Natural killer cell treated with Interleukin-12 subunit alpha and Interleukin-12 subunit beta and Interleukin-15 and Interleukin-18, amount 100 ng/mL, for 72 hours (primary cell): ENCODE measurements around the gene TOP2A. TPM values are rescaled to one million over a fixed set of nuclear protein-coding genes. Genes with fewer than 3 reads are reported as not detected.
"Not testable (repeated sequence)": the region's sequence is repeated elsewhere in the genome, so short reads cannot be mapped to it uniquely, and the experiment has no call there.

Source experiments
- ATAC-seq, 2 donors: fragments of 150-1000 bp; cut with Tn5 transposase in 1 of 2; sonication (Bioruptor Pico), chemical (Tn5 transposase) in 1 of 2; 2 replicates each; pipeline ENCODE4 v1.10.0; 2021
- DNase-seq: peaks from one replicate; pipeline ENCODE4 v3.0.0; 2022; ENCODE audit warnings: low spot score
- H3K27ac Mint-ChIP-seq, 2 donors: 1 replicate in 1 of 2; 2 replicates in 1 of 2; pipeline ENCODE4 v1.8.0; 2022; ENCODE audit warnings: mixed read lengths in 2 of 2, mild to moderate bottlenecking in 1 of 2, moderate library complexity in 1 of 2
- H3K27me3 Mint-ChIP-seq, 2 donors: 1 replicate in 1 of 2; 2 replicates in 1 of 2; pipeline ENCODE4 v1.8.0; 2022; ENCODE audit warnings: mixed read lengths in 2 of 2
- H3K36me3 Mint-ChIP-seq: one replicate; pipeline ENCODE4 v1.8.0; 2022; ENCODE audit warnings: mixed read lengths
- H3K4me1 Mint-ChIP-seq, 2 donors: 1 replicate in 1 of 2; 2 replicates in 1 of 2; pipeline ENCODE4 v1.8.0; 2022; ENCODE audit warnings: low read depth in 2 of 2, mixed read lengths in 2 of 2, mild to moderate bottlenecking in 1 of 2
- H3K4me3 Mint-ChIP-seq: one replicate; pipeline ENCODE4 v1.8.0; 2022; ENCODE audit warnings: mixed read lengths
- H3K9me3 Mint-ChIP-seq: 2 replicates; pipeline ENCODE4 v1.8.0; 2022; ENCODE audit warnings: mixed read lengths
- total RNA-seq, 2 donors: library from RNA; stranded (reverse); gene quantifications; one replicate each; pipeline ENCODE4 v1.2.3, GENCODE V29; 2022

Gene TOP2A
- total RNA-seq, 2 donors from 2014 or later = 96.7 to 116 TPM

GRCh38 chr17:40430272-40431230 lies 12.9 kb upstream of the TOP2A start:
- Mint-ChIP-seq H3K27ac (no peak overlapping the region), H3K9me3 (no peaks in the 10 kb centered on the region), H3K27me3 (peaks cover 8% of the 10 kb centered on the region in 2 donors), H3K36me3 (no peaks in the 10 kb centered on the region), H3K4me3 (no peak overlapping the region), H3K4me1 (peaks cover 12 to 26% of the 10 kb centered on the region in 2 donors)
- no peak for ATAC-seq
- DNase-seq = no peak

GRCh38 chr17:40427002-40427491 lies 9.4 kb upstream of the TOP2A start:
- H3K4me1 Mint-ChIP-seq = peaks cover 10 to 28% of the 10 kb centered on the region in 2 donors
- H3K27me3 Mint-ChIP-seq = peaks cover 5 to 8% of the 10 kb centered on the region in 2 donors
- no peak for DNase-seq
- H3K36me3 Mint-ChIP-seq = no peaks in the 10 kb centered on the region
- peak; percentile 67 to 80 for ATAC-seq
- no peak overlapping the region for H3K27ac Mint-ChIP-seq
- H3K4me3 Mint-ChIP-seq = no peak overlapping the region
- no peaks in the 10 kb centered on the region for H3K9me3 Mint-ChIP-seq

- DNase-seq (no peak), ATAC-seq (no peak)
- H3K27me3 Mint-ChIP-seq = peaks cover 5 to 8% of the 10 kb centered on the region in 2 donors
- no peak overlapping the region for H3K4me3 Mint-ChIP-seq
- H3K27ac Mint-ChIP-seq = no peak overlapping the region
- H3K4me1 Mint-ChIP-seq = peaks cover 10 to 28% of the 10 kb centered on the region in 2 donors
- no peaks in the 10 kb centered on the region for H3K36me3 Mint-ChIP-seq
- no peaks in the 10 kb centered on the region for H3K9me3 Mint-ChIP-seq
Observed at GRCh38 chr17:40425741-40426140, 8.0 kb upstream of the TOP2A start.

GRCh38 chr17:40422990-40423633 lies 5.4 kb upstream of the TOP2A start:
- H3K4me3 Mint-ChIP-seq = no peak overlapping the region
- H3K36me3 Mint-ChIP-seq = no peaks in the 10 kb centered on the region
- ATAC-seq (no peak), DNase-seq (no peak)
- H3K27me3 Mint-ChIP-seq = peaks cover 5% of the 10 kb centered on the region in 2 donors
- H3K4me1 Mint-ChIP-seq = peaks cover 10 to 28% of the 10 kb centered on the region in 2 donors
- no peak overlapping the region for H3K27ac Mint-ChIP-seq
- H3K9me3 Mint-ChIP-seq = no peaks in the 10 kb centered on the region

- Mint-ChIP-seq H3K4me3 (peak overlapping the region; percentile 21), H3K4me1 (peaks cover 0 to 9% of the 10 kb centered on the region in 2 donors), H3K9me3 (no peaks in the 10 kb centered on the region), H3K36me3 (no peaks in the 10 kb centered on the region), H3K27ac (no peak overlapping the region), H3K27me3 (no peaks in the 10 kb centered on the region)
- DNase-seq (no peak), ATAC-seq (no peak)
Observed at GRCh38 chr17:40419559-40420331, 2.0 kb upstream of the TOP2A start.

GRCh38 chr17:40418428-40418706 lies 671 bp upstream of the TOP2A start:
- ATAC-seq (no peak), DNase-seq (no peak)
- Mint-ChIP-seq H3K27me3 (no peaks in the 10 kb centered on the region), H3K4me3 (peak overlapping the region; percentile 93), H3K27ac (peak overlapping the region; percentile 62 to 81), H3K4me1 (peaks cover 0 to 9% of the 10 kb centered on the region in 2 donors), H3K9me3 (no peaks in the 10 kb centered on the region), H3K36me3 (no peaks in the 10 kb centered on the region)

- H3K4me1 Mint-ChIP-seq = peaks cover 0 to 9% of the 10 kb centered on the region in 2 donors
- H3K36me3 Mint-ChIP-seq = no peaks in the 10 kb centered on the region
- H3K9me3 Mint-ChIP-seq = no peaks in the 10 kb centered on the region
- peak overlapping the region; percentile 93 for H3K4me3 Mint-ChIP-seq
- no peaks in the 10 kb centered on the region for H3K27me3 Mint-ChIP-seq
- DNase-seq (no peak), ATAC-seq (no peak)
- H3K27ac Mint-ChIP-seq = peak overlapping the region; percentile 62 to 81
Observed at GRCh38 chr17:40417258-40417608, 463 bp downstream of the TOP2A start.

GRCh38 chr17:40416671-40417070 lies 1.0 kb downstream of the TOP2A start:
- Mint-ChIP-seq H3K36me3 (no peaks in the 10 kb centered on the region), H3K9me3 (no peaks in the 10 kb centered on the region), H3K27me3 (no peaks in the 10 kb centered on the region), H3K4me1 (peaks cover 0 to 9% of the 10 kb centered on the region in 2 donors), H3K27ac (peak overlapping the region in 1 of 2 donors; percentile 62), H3K4me3 (peak overlapping the region; percentile 93)
- ATAC-seq = no peak
- no peak for DNase-seq

GRCh38 chr17:40415390-40415789 lies 2.3 kb downstream of the TOP2A start:
- DNase-seq (no peak), ATAC-seq (no peak)
- H3K4me3 Mint-ChIP-seq = peak overlapping the region; percentile 18
- no peak overlapping the region for H3K27ac Mint-ChIP-seq
- no peaks in the 10 kb centered on the region for H3K9me3 Mint-ChIP-seq
- no peaks in the 10 kb centered on the region for H3K27me3 Mint-ChIP-seq
- peaks cover under 1% of the 10 kb centered on the region for H3K36me3 Mint-ChIP-seq
- H3K4me1 Mint-ChIP-seq = peaks cover 0 to 9% of the 10 kb centered on the region in 2 donors

- H3K9me3 Mint-ChIP-seq, H3K4me3 Mint-ChIP-seq, H3K27me3 Mint-ChIP-seq, H3K36me3 Mint-ChIP-seq, H3K4me1 Mint-ChIP-seq, DNase-seq, H3K27ac Mint-ChIP-seq, ATAC-seq: not testable (repeated sequence)
Observed at GRCh38 chr17:40414312-40414711, 3.4 kb downstream of the TOP2A start.

- H3K36me3 Mint-ChIP-seq = peaks cover 4% of the 10 kb centered on the region
- H3K9me3 Mint-ChIP-seq = no peaks in the 10 kb centered on the region
- no peak overlapping the region for H3K27ac Mint-ChIP-seq
- H3K4me1 Mint-ChIP-seq = peaks cover 0 to 7% of the 10 kb centered on the region in 2 donors
- ATAC-seq (no peak), DNase-seq (no peak)
- H3K4me3 Mint-ChIP-seq = no peak overlapping the region
- H3K27me3 Mint-ChIP-seq = no peaks in the 10 kb centered on the region
Observed at GRCh38 chr17:40412880-40413279, 4.8 kb downstream of the TOP2A start.

- DNase-seq = no peak
- H3K27ac Mint-ChIP-seq = no peak overlapping the region
- ATAC-seq = no peak
- H3K27me3 Mint-ChIP-seq = no peaks in the 10 kb centered on the region
- no peak overlapping the region for H3K4me3 Mint-ChIP-seq
- H3K4me1 Mint-ChIP-seq = peaks cover 0 to 3% of the 10 kb centered on the region in 2 donors
- peaks cover 4% of the 10 kb centered on the region for H3K36me3 Mint-ChIP-seq
- no peaks in the 10 kb centered on the region for H3K9me3 Mint-ChIP-seq
Observed at GRCh38 chr17:40411821-40412220, 5.9 kb downstream of the TOP2A start.

- Mint-ChIP-seq H3K27ac (no peak overlapping the region), H3K4me3 (no peak overlapping the region), H3K27me3 (no peaks in the 10 kb centered on the region), H3K4me1 (no peaks in the 10 kb centered on the region), H3K36me3 (peaks cover 4% of the 10 kb centered on the region), H3K9me3 (no peaks in the 10 kb centered on the region)
- ATAC-seq (no peak), DNase-seq (no peak)
Observed at GRCh38 chr17:40410082-40410481, 7.6 kb downstream of the TOP2A start.
